Tibial artery (tissue), 4 donors: ENCODE measurements around the gene TRAPPC2.

ENCODE experiments used
- DNase-seq, 2 donors: peaks; one replicate each; pipeline ENCODE4 v3.0.0-alpha.2; 2019
- H3K27ac ChIP-seq, 2 donors: fragments of 200-600 bp; sonication (generic) in 1 of 2; 1 replicate in 1 of 2; 2 replicates in 1 of 2; pipeline ENCODE4 v1.5.1; 2018 to 2019; ENCODE audit warnings: mild to moderate bottlenecking in 1 of 2
- H3K27me3 ChIP-seq, 2 donors: fragments of 200-600 bp; sonication (generic) in 1 of 2; one replicate each; pipeline versions ENCODE4 v1.5.1 to v1.6.0; 2016 to 2019
- H3K36me3 ChIP-seq, 3 donors: fragments of 200-600 bp; sonication (generic) in 2 of 3; one replicate each; pipeline ENCODE4 v1.5.1; 2016 to 2019; ENCODE audit warnings: mild to moderate bottlenecking in 2 of 3
- H3K4me1 ChIP-seq, 4 donors: fragments of 200-600 bp; sonication (generic) in 2 of 4; 1 replicate in 3 of 4; 2 replicates in 1 of 4; pipeline ENCODE4 v1.5.1; 2016 to 2019
- H3K4me3 ChIP-seq, 2 donors: fragments of 200-600 bp; sonication (generic) in 1 of 2; 1 replicate in 1 of 2; 2 replicates in 1 of 2; pipeline ENCODE4 v1.5.1; 2018 to 2019; ENCODE audit warnings: mild to moderate bottlenecking in 2 of 2
- H3K9me3 ChIP-seq, 3 donors: fragments of 200-600 bp; sonication (generic) in 1 of 3; one replicate each; pipeline ENCODE4 v1.5.1; 2016 to 2019
- CTCF ChIP-seq, 2 experiments: fragments of 200-600 bp in 1 of 2; fragments of 450-650 bp in 1 of 2; IDR thresholded peaks; one replicate each; pipeline ENCODE4 v1.5.1; 2017 to 2019; ENCODE audit warnings: antibody characterized with exemption in 2 of 2, mild to moderate bottlenecking in 1 of 2, moderate library complexity in 1 of 2
- intact Hi-C: fragments of 100-400 bp; cut with DNase I; formaldehyde crosslinking; loops from one replicate; pipeline ENCODE4 v1.15.0; 2023; ENCODE audit warnings: low total_unique reads

The TRAPPC2 gene

GRCh38 chrX:13761606-13762414 lies 27.4 kb upstream of the TRAPPC2 start:
- Histone ChIP-seq H3K9me3 (no peaks in the 10 kb centered on the region), H3K27me3 (no peaks in the 10 kb centered on the region), H3K4me3 (no peak overlapping the region), H3K36me3 (peaks cover 0 to 66% (median 52%) of the 10 kb centered on the region in 3 donors), H3K27ac (no peak overlapping the region), H3K4me1 (peaks cover 0 to 6% (median 0%) of the 10 kb centered on the region in 4 donors)
- intact Hi-C loops: no loop called here
- no peak for DNase-seq
- TF ChIP-seq CTCF (IDR thresholded peaks at IDR 0.05): no peak

- H3K36me3 ChIP-seq: peaks cover 0 to 61% (median 56%) of the 10 kb centered on the region in 3 donors
- intact Hi-C loops: no loop called here
- no peak overlapping the region for H3K4me3 ChIP-seq
- DNase-seq: no peak
- H3K4me1 ChIP-seq: peaks cover 0 to 6% (median 0%) of the 10 kb centered on the region in 4 donors
- no peaks in the 10 kb centered on the region for H3K27me3 ChIP-seq
- no peaks in the 10 kb centered on the region for H3K9me3 ChIP-seq
- H3K27ac ChIP-seq: no peak overlapping the region
- no peak for TF ChIP-seq CTCF (IDR thresholded peaks at IDR 0.05)
These were observed 26.0 kb upstream of the TRAPPC2 start for GRCh38 chrX:13760426-13760825.

- no peak for DNase-seq
These were observed 24.8 kb upstream of the TRAPPC2 start for GRCh38 chrX:13759152-13759718.

GRCh38 chrX:13756381-13756780 lies 22.0 kb upstream of the TRAPPC2 start:
- Histone ChIP-seq H3K27ac (no peak overlapping the region), H3K4me1 (peaks cover 0 to 3% (median 0%) of the 10 kb centered on the region in 4 donors), H3K27me3 (no peaks in the 10 kb centered on the region), H3K4me3 (no peak overlapping the region), H3K9me3 (no peaks in the 10 kb centered on the region), H3K36me3 (peaks cover 0 to 83% (median 54%) of the 10 kb centered on the region in 3 donors)
- intact Hi-C loops: no loop called here
- TF ChIP-seq CTCF (IDR thresholded peaks at IDR 0.05): no peak
- no peak for DNase-seq

More at GRCh38 chrX:13759152-13759718, 24.8 kb upstream of the TRAPPC2 start:
- Histone ChIP-seq H3K9me3 (no peaks in the 10 kb centered on the region), H3K27me3 (no peaks in the 10 kb centered on the region), H3K4me1 (peaks cover 0 to 6% (median 0%) of the 10 kb centered on the region in 4 donors), H3K36me3 (peaks cover 0 to 68% (median 56%) of the 10 kb centered on the region in 3 donors), H3K27ac (no peak overlapping the region), H3K4me3 (no peak overlapping the region)
- intact Hi-C loops: no loop called here
- TF ChIP-seq CTCF (IDR thresholded peaks at IDR 0.05): no peak

GRCh38 chrX:13755254-13755653 lies 20.8 kb upstream of the TRAPPC2 start:
- Histone ChIP-seq H3K9me3 (no peaks in the 10 kb centered on the region), H3K27ac (no peak overlapping the region), H3K27me3 (no peaks in the 10 kb centered on the region), H3K4me3 (no peak overlapping the region), H3K4me1 (no peaks in the 10 kb centered on the region), H3K36me3 (peaks cover 0 to 76% (median 48%) of the 10 kb centered on the region in 3 donors)
- DNase-seq: no peak
- no peak for TF ChIP-seq CTCF (IDR thresholded peaks at IDR 0.05)
- intact Hi-C loops: no loop called here
